Esophagus squamous epithelium (tissue), 5 donors: Measurements from ENCODE around the gene TNRC6B. TPM values are rescaled to one million over a fixed set of nuclear protein-coding genes. Genes with fewer than 3 reads are reported as not detected.
"Not testable (repeated sequence)": the region's sequence is repeated elsewhere in the genome, so short reads cannot be mapped to it uniquely, and the experiment has no call there.

Experiments used
- DNase-seq: peaks from one replicate; lab custom pipeline; 2025; lab: John Stamatoyannopoulos, UW
- H3K27ac ChIP-seq, 4 donors: fragments of 200-600 bp; sonication (generic); one replicate each; pipeline ENCODE4 v1.5.1; 2016 to 2019; ENCODE audit warnings: mild to moderate bottlenecking in 1 of 4
- H3K27me3 ChIP-seq, 4 donors: fragments of 200-600 bp; sonication (generic); 1 replicate in 3 of 4; 2 replicates in 1 of 4; pipeline versions ENCODE4 v1.5.1 to v1.6.0; 2017 to 2021; ENCODE audit warnings: antibody characterized with exemption in 1 of 4
- H3K36me3 ChIP-seq, 3 donors: fragments of 200-600 bp; sonication (generic); one replicate each; pipeline ENCODE4 v1.5.1; 2016 to 2019
- H3K4me1 ChIP-seq, 3 donors: fragments of 200-600 bp; sonication (generic); one replicate each; pipeline ENCODE4 v1.5.1; 2017 to 2019
- H3K4me3 ChIP-seq, 4 donors: fragments of 200-600 bp; sonication (generic); 1 replicate in 3 of 4; 2 replicates in 1 of 4; pipeline ENCODE4 v1.5.1; 2016 to 2019; ENCODE audit warnings: mild to moderate bottlenecking in 2 of 4, moderate library complexity in 1 of 4
- H3K9me3 ChIP-seq, 3 donors: fragments of 200-600 bp; sonication (generic); one replicate each; pipeline ENCODE4 v1.5.1; 2016 to 2019
- POLR2A ChIP-seq, 4 donors: fragments of 450-650 bp; IDR thresholded peaks; one replicate each; pipeline ENCODE4 v1.6.1; 2017; ENCODE audit warnings: antibody characterized with exemption in 4 of 4, mild to moderate bottlenecking in 4 of 4, moderate library complexity in 3 of 4
- WGBS, 2 donors: methylation state at CpG; one replicate each; pipeline ENCODE4 v1.1.5; 2018; 5-methylcytosine and 5-hydroxymethylcytosine counted together
- intact Hi-C: fragments of 100-400 bp; cut with DNase I; formaldehyde crosslinking; loops from one replicate; pipeline ENCODE4 v1.15.0; 2022
- total RNA-seq, 4 donors: library from RNA; depleted of rRNA; stranded (reverse); fragments of >200 nt; gene quantifications; one replicate each; pipeline ENCODE4 v1.1.0, GENCODE V29; 2016
- TF ChIP-seq, protein P1 (sequence below), 6 experiments: fragments of 450-650 bp in 4 of 6; fragments of 200-600 bp in 2 of 6; sonication (generic) in 2 of 6; IDR thresholded peaks; one replicate each; pipeline ENCODE4 v1.5.1; 2016 to 2019; ENCODE audit warnings: antibody characterized with exemption in 6 of 6, mild to moderate bottlenecking in 4 of 6, moderate library complexity in 4 of 6
- donor health status: DM: yes; HTN: yes; CAD: no.

TNRC6B gene
- total RNA-seq, 4 donors from 2014 or later = 20.7 to 36.5 (median 26.9) TPM

DNA sequence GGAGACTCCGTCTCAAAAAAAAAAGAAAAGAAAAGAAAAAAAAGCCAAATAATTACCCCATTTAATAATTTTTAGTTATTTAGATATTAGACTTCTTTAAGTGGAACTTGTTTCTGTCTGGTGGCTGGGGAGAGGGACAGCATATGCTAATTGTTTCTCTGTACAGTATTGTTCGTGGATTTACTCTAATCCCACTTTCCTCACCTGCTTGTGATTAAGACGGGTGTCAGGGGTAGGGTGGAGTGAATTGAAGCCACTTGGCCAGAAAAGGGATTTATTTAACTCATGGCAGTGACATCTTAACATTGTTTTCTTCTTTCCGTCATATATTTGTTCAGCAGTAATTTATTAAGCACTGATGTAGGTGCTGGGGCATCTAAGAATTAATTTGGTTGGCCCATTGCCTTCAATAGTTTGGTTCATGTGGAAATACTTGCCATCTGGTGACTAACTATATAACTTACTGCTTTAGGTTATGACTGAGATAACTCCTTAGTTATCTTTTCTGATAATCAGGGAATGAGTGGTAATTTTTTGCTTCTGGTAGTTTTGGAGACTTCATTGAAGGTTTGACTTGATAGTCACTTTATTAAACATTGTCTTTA, 4.6 kb downstream of the TNRC6B start:
- Histone ChIP-seq H3K4me1 (peaks cover 24 to 81% (median 45%) of the 10 kb centered on the region in 3 donors), H3K36me3 (no peaks in the 10 kb centered on the region), H3K27me3 (no peaks in the 10 kb centered on the region), H3K9me3 (no peaks in the 10 kb centered on the region), H3K27ac (peak overlapping the region in 3 of 4 donors; percentile 44 to 65 (median 52)), H3K4me3 (no peak overlapping the region)
- intact Hi-C loops = no loop called here
- DNase-seq = no peak
- WGBS, 2 donors = 31 to 51% methylated on average over 4 of the region's 4 CpGs
- TF ChIP-seq, protein P1, sequence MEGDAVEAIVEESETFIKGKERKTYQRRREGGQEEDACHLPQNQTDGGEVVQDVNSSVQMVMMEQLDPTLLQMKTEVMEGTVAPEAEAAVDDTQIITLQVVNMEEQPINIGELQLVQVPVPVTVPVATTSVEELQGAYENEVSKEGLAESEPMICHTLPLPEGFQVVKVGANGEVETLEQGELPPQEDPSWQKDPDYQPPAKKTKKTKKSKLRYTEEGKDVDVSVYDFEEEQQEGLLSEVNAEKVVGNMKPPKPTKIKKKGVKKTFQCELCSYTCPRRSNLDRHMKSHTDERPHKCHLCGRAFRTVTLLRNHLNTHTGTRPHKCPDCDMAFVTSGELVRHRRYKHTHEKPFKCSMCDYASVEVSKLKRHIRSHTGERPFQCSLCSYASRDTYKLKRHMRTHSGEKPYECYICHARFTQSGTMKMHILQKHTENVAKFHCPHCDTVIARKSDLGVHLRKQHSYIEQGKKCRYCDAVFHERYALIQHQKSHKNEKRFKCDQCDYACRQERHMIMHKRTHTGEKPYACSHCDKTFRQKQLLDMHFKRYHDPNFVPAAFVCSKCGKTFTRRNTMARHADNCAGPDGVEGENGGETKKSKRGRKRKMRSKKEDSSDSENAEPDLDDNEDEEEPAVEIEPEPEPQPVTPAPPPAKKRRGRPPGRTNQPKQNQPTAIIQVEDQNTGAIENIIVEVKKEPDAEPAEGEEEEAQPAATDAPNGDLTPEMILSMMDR (IDR thresholded peaks at IDR 0.05) = no peak
- no peak for TF ChIP-seq POLR2A (IDR thresholded peaks at IDR 0.05)

- no peaks in the 10 kb centered on the region for H3K36me3 ChIP-seq
- no peak for DNase-seq
- no peaks in the 10 kb centered on the region for H3K27me3 ChIP-seq
- H3K9me3 ChIP-seq = no peaks in the 10 kb centered on the region
- peaks cover 24 to 79% (median 44%) of the 10 kb centered on the region in 3 donors for H3K4me1 ChIP-seq
- peak overlapping the region; percentile 17 to 65 (median 48) for H3K27ac ChIP-seq
- no peak for TF ChIP-seq POLR2A (IDR thresholded peaks at IDR 0.05)
- TF ChIP-seq, protein P1 (IDR thresholded peaks at IDR 0.05) = no peak
- peak overlapping the region in 1 of 4 donors; percentile 9 for H3K4me3 ChIP-seq
- intact Hi-C loops = no loop called here
- 19 to 27% methylated on average over 8 to 9 of the region's 9 CpGs for WGBS, 2 donors
Measured at GRCh38 chr22:40183029-40183581, 5.4 kb downstream of the TNRC6B start.

DNA sequence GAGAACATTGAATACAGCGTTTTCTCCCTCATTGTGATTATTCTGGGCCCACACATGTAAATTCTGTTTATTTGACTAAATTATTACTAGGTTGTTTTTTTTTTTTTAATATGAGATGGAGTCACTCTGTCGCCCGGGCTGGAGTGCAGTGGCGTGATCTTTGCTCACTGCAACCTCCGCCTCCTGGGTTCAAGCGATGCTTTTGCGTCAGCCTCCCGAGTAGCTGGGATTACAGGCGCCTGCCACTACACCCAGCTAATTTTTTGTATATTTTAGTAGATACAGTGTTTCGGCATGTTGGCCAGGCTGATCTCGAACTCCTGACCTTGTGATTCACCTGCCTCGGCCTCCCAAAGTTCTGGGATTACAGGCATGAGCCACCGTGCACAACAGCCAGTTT, 5.9 kb downstream of the TNRC6B start:
- H3K27me3 ChIP-seq, H3K36me3 ChIP-seq, DNase-seq, H3K9me3 ChIP-seq, H3K4me3 ChIP-seq, intact Hi-C loops: not testable (repeated sequence)
- 74 to 84% methylated on average over 13 of the region's 13 CpGs for WGBS, 2 donors
- H3K4me1 ChIP-seq = peaks cover 24 to 76% (median 44%) of the 10 kb centered on the region in 3 donors
- peak overlapping the region in 3 of 4 donors; percentile 17 to 65 (median 52) for H3K27ac ChIP-seq

DNA sequence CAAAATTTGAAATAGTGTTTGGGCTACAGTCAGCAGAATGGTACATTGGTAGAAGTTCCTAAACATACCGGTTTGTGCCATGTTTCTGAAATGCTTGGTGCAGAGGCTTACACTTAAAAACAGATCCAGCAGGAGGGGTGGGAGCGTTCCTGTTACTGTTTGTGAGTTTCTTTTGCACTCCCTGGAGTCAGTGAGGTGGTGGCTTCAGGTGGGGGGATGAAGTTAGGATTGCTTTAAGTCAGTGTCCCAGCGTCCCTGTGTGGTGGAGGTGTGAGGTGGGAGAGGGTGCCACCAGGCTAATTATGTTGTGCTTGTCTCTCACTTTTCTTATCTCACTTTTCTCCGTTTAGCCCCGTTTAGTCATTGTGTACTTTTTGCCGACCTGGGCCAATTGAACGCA, 9.7 kb downstream of the TNRC6B start:
- 85 to 88% methylated on average over 7 of the region's 7 CpGs for WGBS, 2 donors
- no peak overlapping the region for H3K27ac ChIP-seq
- H3K36me3 ChIP-seq = no peaks in the 10 kb centered on the region
- H3K4me1 ChIP-seq = peaks cover 16 to 56% (median 22%) of the 10 kb centered on the region in 3 donors
- H3K27me3 ChIP-seq = no peaks in the 10 kb centered on the region
- H3K9me3 ChIP-seq = no peaks in the 10 kb centered on the region
- DNase-seq = no peak
- intact Hi-C loops = no loop called here
- TF ChIP-seq, protein P1 (IDR thresholded peaks at IDR 0.05) = no peak
- no peak for TF ChIP-seq POLR2A (IDR thresholded peaks at IDR 0.05)
- no peak overlapping the region for H3K4me3 ChIP-seq

DNA sequence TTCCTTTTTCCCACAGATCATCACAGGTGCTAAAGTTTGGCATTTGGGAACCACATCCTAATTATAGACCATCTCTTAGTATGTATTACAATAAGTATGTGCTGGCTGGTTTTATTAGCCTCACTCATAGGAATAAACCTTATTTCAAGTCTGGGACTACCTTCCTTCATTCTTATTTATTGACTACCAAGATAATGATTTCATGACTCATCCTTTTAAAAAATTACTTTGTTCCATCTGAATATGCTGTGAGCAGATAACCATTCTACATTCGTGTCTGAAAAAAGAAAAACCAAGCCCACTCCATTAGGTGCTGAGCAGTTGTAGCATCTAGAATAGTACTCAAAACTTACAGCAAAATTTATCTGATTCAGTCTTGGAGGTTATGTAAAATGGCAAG, 12.3 kb downstream of the TNRC6B start:
- no peak for DNase-seq
- no peak overlapping the region for H3K27ac ChIP-seq
- WGBS, 2 donors = 36 to 60% methylated on average over 1 of the region's 1 CpG
- TF ChIP-seq, protein P1 (IDR thresholded peaks at IDR 0.05) = no peak
- no peak for TF ChIP-seq POLR2A (IDR thresholded peaks at IDR 0.05)
- H3K36me3 ChIP-seq = no peaks in the 10 kb centered on the region
- no peak overlapping the region for H3K4me3 ChIP-seq
- no peaks in the 10 kb centered on the region for H3K27me3 ChIP-seq
- intact Hi-C loops = no loop called here
- H3K9me3 ChIP-seq = no peaks in the 10 kb centered on the region
- H3K4me1 ChIP-seq = peaks cover 10 to 56% (median 28%) of the 10 kb centered on the region in 3 donors
